ENCODE measurements around the gene PAPPA2.

The PAPPA2 gene

GRCh38 chr1:176866011-176866714, 403.2 kb downstream of the PAPPA2 start:
- DNase-seq: no peak

GRCh38 chr1:176869577-176869976, 406.6 kb downstream of the PAPPA2 start:
- DNase-seq: no peak

GRCh38 chr1:176876966-176877515, 414.1 kb downstream of the PAPPA2 start:
- DNase-seq: no peak

- no peak for DNase-seq
Measured at GRCh38 chr1:176877557-176877956, 414.6 kb downstream of the PAPPA2 start.

- DNase-seq: no peak
Measured at GRCh38 chr1:176878750-176879536, 416.0 kb downstream of the PAPPA2 start.

GRCh38 chr1:176879784-176880620, 417.0 kb downstream of the PAPPA2 start:
- no peak for DNase-seq

- no peak for DNase-seq
Measured at GRCh38 chr1:176880955-176881595, 418.1 kb downstream of the PAPPA2 start.

GRCh38 chr1:176884286-176884685, 421.3 kb downstream of the PAPPA2 start:
- no peak for DNase-seq

- DNase-seq: no peak
Measured at GRCh38 chr1:176884911-176885310, 421.9 kb downstream of the PAPPA2 start.

GRCh38 chr1:176885341-176885740, 422.4 kb downstream of the PAPPA2 start:
- no peak for DNase-seq

GRCh38 chr1:176885751-176886150, 422.8 kb downstream of the PAPPA2 start:
- no peak for DNase-seq

GRCh38 chr1:176888471-176889032, 425.6 kb downstream of the PAPPA2 start:
- DNase-seq: no peak

GRCh38 chr1:176893625-176894352, 430.8 kb downstream of the PAPPA2 start:
- no peak for DNase-seq

- DNase-seq: no peak
Measured at GRCh38 chr1:176894450-176894849, 431.5 kb downstream of the PAPPA2 start.

Data from NCI-H1417 treated with DMSO at 0.1 percent for 48 hours (cell line).